ENCODE results near the gene OGFOD1. TPM values are rescaled to one million over a fixed set of nuclear protein-coding genes. Genes with fewer than 3 reads are reported as not detected.
A peak's percentile ranks its signal among the peaks of the same experiment; 100 is the strongest.

Gene OGFOD1
- total and polyA plus RNA-seq, 9 of the 15 experiments (the other 6 are each of a cell fraction or from before 2014, with no cell fraction given) = 60.4 to 134 (median 85.8) TPM

- TF ChIP-seq ZBTB34 (CRISPR knock-in tag; IDR thresholded peaks at IDR 0.05) (no peak), ATF4 (CRISPR knock-in tag; IDR thresholded peaks at IDR 0.05) (0 out of 2 replicates have a peak, but pooled peaks have one; percentile 13), ARID2 (IDR thresholded peaks at IDR 0.05) (no peak), KLF1 (tag; IDR thresholded peaks at IDR 0.05) (no peak), MCM3 (IDR thresholded peaks at IDR 0.05) (no peak), SIN3B (IDR thresholded peaks at IDR 0.05; ENCODE audit: low read depth) (no peak), ZNF586 (CRISPR knock-in tag; conservative IDR thresholded peaks at IDR 0.05) (no peak), DACH1 (IDR thresholded peaks at IDR 0.05; ENCODE audit: partially characterized antibody) (peak; percentile 24), HBP1 (CRISPR knock-in tag; IDR thresholded peaks at IDR 0.05) (no peak), CHAMP1 (IDR thresholded peaks at IDR 0.05) (0 out of 2 replicates have a peak, but pooled peaks have one; percentile 53), PBX2 (CRISPR knock-in tag; IDR thresholded peaks at IDR 0.05; ENCODE audit: low read depth) (no peak), PBX2 (tag; conservative IDR thresholded peaks at IDR 0.05; ENCODE audit: low read depth) (no peak), RBM34 (IDR thresholded peaks at IDR 0.05; ENCODE audit: borderline replicate concordance, insufficient read depth, low read length) (no peak), ZNF639 (CRISPR knock-in tag; conservative IDR thresholded peaks at IDR 0.05 in 1 of 2, IDR thresholded peaks at IDR 0.05 in 1 of 2) (peak in 1 of 2 experiments; percentile 62; a peak in 1 of 4 replicates), PYGO2 (tag; IDR thresholded peaks at IDR 0.05) (no peak), TSC22D4 (tag; IDR thresholded peaks at IDR 0.05) (no peak), ZNF354B (CRISPR knock-in tag; IDR thresholded peaks at IDR 0.05) (no peak)
Observed at GRCh38 chr16:56462064-56462796, 10.9 kb downstream of the OGFOD1 start (continued).
